Fibroblast of lung (primary cell): ENCODE results near the gene ZNF575. TPM values are rescaled to one million over a fixed set of nuclear protein-coding genes. Genes with fewer than 3 reads are reported as not detected.

Experiments used
- DNase-seq, 2 donors: peaks; one replicate each; pipeline versions ENCODE4 v3.0.0 to v3.0.0-alpha.2; 2010; ENCODE audit warnings: low read depth in 2 of 2
- H2AFZ ChIP-seq: 2 replicates; pipeline ENCODE4 v1.5.1; 2012; ENCODE audit warnings: low read length, control low read depth, inconsistent platforms
- H3K27ac ChIP-seq: 2 replicates; pipeline ENCODE4 v1.5.1; 2011; ENCODE audit warnings: low read length, control low read depth; ENCODE audit not compliant: insufficient read depth
- H3K27me3 ChIP-seq: 2 replicates; pipeline ENCODE4 v1.5.1; 2011; ENCODE audit warnings: mild to moderate bottlenecking, low read length; ENCODE audit not compliant: control insufficient read depth, insufficient read depth
- H3K36me3 ChIP-seq: 2 replicates; pipeline ENCODE4 v1.5.1; 2011; ENCODE audit warnings: low read length; ENCODE audit not compliant: control insufficient read depth, insufficient read depth
- H3K4me1 ChIP-seq: 2 replicates; pipeline ENCODE4 v1.5.1; 2011; ENCODE audit warnings: low read length; ENCODE audit not compliant: control insufficient read depth, insufficient read depth; ENCODE audit errors: extremely low read depth
- H3K4me2 ChIP-seq: 2 replicates; pipeline ENCODE4 v1.5.1; 2011; ENCODE audit warnings: low read length, control low read depth; ENCODE audit not compliant: insufficient read depth; ENCODE audit errors: extremely low read depth
- H3K4me3 ChIP-seq, 4 experiments: fragments of 200-600 bp in 1 of 4; sonication (generic) in 1 of 4; replicated peaks in 1 of 4; 2 replicates each; pipeline ENCODE4 v1.5.1; 2011 to 2016; ENCODE audit warnings: low read length in 4 of 4, low read depth in 3 of 4, mild to moderate bottlenecking in 3 of 4, control low read depth in 2 of 4, inconsistent platforms in 1 of 4, mixed read lengths in 1 of 4; ENCODE audit not compliant: insufficient read depth in 1 of 4; ENCODE audit errors: control extremely low read depth in 1 of 4
- H3K79me2 ChIP-seq: 2 replicates; pipeline ENCODE4 v1.5.1; 2012; ENCODE audit warnings: mild to moderate bottlenecking, low read length, inconsistent platforms; ENCODE audit not compliant: control insufficient read depth, insufficient read depth
- H3K9ac ChIP-seq: 2 replicates; pipeline ENCODE4 v1.5.1; 2011; ENCODE audit warnings: mild to moderate bottlenecking, low read length, control low read depth; ENCODE audit not compliant: insufficient read depth
- H3K9me3 ChIP-seq: 2 replicates; pipeline ENCODE4 v1.5.1; 2012; ENCODE audit warnings: low read depth, low read length; ENCODE audit not compliant: control insufficient read depth, insufficient read depth
- H4K20me1 ChIP-seq: 2 replicates; pipeline ENCODE4 v1.5.1; 2011; ENCODE audit warnings: low read length; ENCODE audit not compliant: control insufficient read depth, insufficient read depth; ENCODE audit errors: extremely low read depth
- CTCF ChIP-seq, 2 donors: IDR thresholded peaks in 1 of 2; conservative IDR thresholded peaks in 1 of 2; 1 replicate in 1 of 2; 2 replicates in 1 of 2; pipeline ENCODE4 v1.5.1; 2011 to 2012; ENCODE audit warnings: low read length in 2 of 2, control low read depth in 1 of 2, inconsistent platforms in 1 of 2, low read depth in 1 of 2, mild to moderate bottlenecking in 1 of 2
- EZH2 ChIP-seq: IDR thresholded peaks from 2 replicates; pipeline ENCODE4 v1.5.1; 2012; ENCODE audit warnings: low read length, control low read depth, mild to moderate bottlenecking; ENCODE audit errors: missing control alignments
- polyA plus RNA-seq, 2 donors: library from polyadenylated mRNA; depleted of rRNA in 1 of 2; stranded (reverse) in 1 of 2; unstranded in 1 of 2; fragments of >200 nt; gene quantifications; 2 replicates each; pipeline ENCODE4 v1.2.1, GENCODE V29; 2011 to 2012; ENCODE audit warnings: missing spikeins in 1 of 2
- total RNA-seq: library from RNA; depleted of rRNA; stranded (reverse); fragments of >200 nt; gene quantifications from 2 replicates; pipeline ENCODE4 v1.2.1, GENCODE V29; 2014

Gene ZNF575
- total and polyA plus RNA-seq, 2 donors (not counting 1 experiment from before 2014, with no cell fraction given): 0.27 to 0.33 TPM

GRCh38 chr19:43504426-43505185 is 28.4 kb upstream of the ZNF575 start, which contains the start of gene PHLDB3:
Gene PHLDB3, minus strand, starts transcription at chr19:43504746. Its CDS starts 628 bp downstream, at chr19:43504118.
- Histone ChIP-seq H2AFZ (peak within 1 kb of the TSS; percentile 90), H3K79me2 (no peaks in the 10 kb centered on the region), H3K9me3 (no peaks in the 10 kb centered on the region), H3K27ac (peak within 1 kb of the TSS; percentile 80), H3K9ac (peak within 1 kb of the TSS; percentile 75), H3K36me3 (peaks cover 4% of the 10 kb centered on the region), H3K4me2 (peak within 1 kb of the TSS; percentile 99), H3K4me1 (peaks cover 5% of the 10 kb centered on the region), H3K27me3 (no peaks in the 10 kb centered on the region), H4K20me1 (no peaks in the 10 kb centered on the region), H3K4me3 (peak within 1 kb of the TSS; percentile 86 to 96 (median 91))
- no peak for TF ChIP-seq EZH2
- no peak for TF ChIP-seq CTCF (conservative IDR thresholded peaks at IDR 0.05 in 1 of 2, IDR thresholded peaks at IDR 0.05 in 1 of 2; ENCODE audit: low read depth in 1 of 2, low read length in 2 of 2)
- peak in 1 of 2 donors; percentile 25 for DNase-seq

- Histone ChIP-seq H3K9me3 (no peaks in the 10 kb centered on the region), H3K4me2 (peak overlapping the region; percentile 81), H4K20me1 (no peaks in the 10 kb centered on the region), H3K27me3 (no peaks in the 10 kb centered on the region), H3K4me1 (peaks cover 5% of the 10 kb centered on the region), H3K4me3 (no peak overlapping the region), H3K79me2 (no peaks in the 10 kb centered on the region), H2AFZ (no peak overlapping the region), H3K27ac (no peak overlapping the region), H3K9ac (no peak overlapping the region), H3K36me3 (peaks cover 4% of the 10 kb centered on the region)
- DNase-seq: no peak
- no peak for TF ChIP-seq CTCF (conservative IDR thresholded peaks at IDR 0.05 in 1 of 2, IDR thresholded peaks at IDR 0.05 in 1 of 2; ENCODE audit: low read depth in 1 of 2, low read length in 2 of 2)
- TF ChIP-seq EZH2: no peak
These were observed 27.9 kb upstream of the ZNF575 start for GRCh38 chr19:43505186-43505456.

- DNase-seq: no peak
- Histone ChIP-seq H3K79me2 (no peaks in the 10 kb centered on the region), H3K27me3 (no peaks in the 10 kb centered on the region), H3K36me3 (peaks cover 6% of the 10 kb centered on the region), H3K9me3 (no peaks in the 10 kb centered on the region), H4K20me1 (no peaks in the 10 kb centered on the region), H3K27ac (no peak overlapping the region), H3K4me1 (peaks cover 5% of the 10 kb centered on the region), H3K4me3 (no peak overlapping the region), H3K4me2 (no peak overlapping the region), H3K9ac (no peak overlapping the region), H2AFZ (no peak overlapping the region)
- TF ChIP-seq EZH2 (no peak), CTCF (conservative IDR thresholded peaks at IDR 0.05 in 1 of 2, IDR thresholded peaks at IDR 0.05 in 1 of 2; ENCODE audit: low read depth in 1 of 2, low read length in 2 of 2) (no peak)
These were observed 27.0 kb upstream of the ZNF575 start for GRCh38 chr19:43505941-43506340.
